IPS-NIHi7 (cell line): ENCODE data around the gene PARVA.

Experiments
- DNase-seq: peaks from one replicate; pipeline ENCODE4 v3.0.0; 2012; ENCODE audit warnings: mixed read lengths; ENCODE audit errors: extremely low spot score

Gene PARVA

DNA sequence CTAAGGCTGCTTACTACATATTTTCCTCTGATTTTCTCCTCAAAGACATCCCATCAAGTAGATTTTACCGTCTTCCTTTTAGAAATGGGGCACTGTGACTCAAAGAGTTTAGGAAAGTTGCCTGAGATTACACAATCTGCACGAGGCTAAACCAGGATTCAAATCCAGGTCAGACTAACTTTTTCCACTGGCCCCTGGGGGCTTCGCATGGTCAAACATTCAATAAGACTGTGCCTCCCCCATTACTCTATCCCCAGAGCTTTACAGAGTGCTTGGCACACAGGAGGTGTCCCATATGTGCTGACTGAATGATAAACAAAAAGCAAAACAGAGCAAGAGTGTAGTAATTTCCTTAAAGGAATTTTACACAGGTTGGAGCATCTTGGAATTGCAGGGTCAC lies 178.8 kb downstream of the PARVA start:
- DNase-seq, result no peak

DNA sequence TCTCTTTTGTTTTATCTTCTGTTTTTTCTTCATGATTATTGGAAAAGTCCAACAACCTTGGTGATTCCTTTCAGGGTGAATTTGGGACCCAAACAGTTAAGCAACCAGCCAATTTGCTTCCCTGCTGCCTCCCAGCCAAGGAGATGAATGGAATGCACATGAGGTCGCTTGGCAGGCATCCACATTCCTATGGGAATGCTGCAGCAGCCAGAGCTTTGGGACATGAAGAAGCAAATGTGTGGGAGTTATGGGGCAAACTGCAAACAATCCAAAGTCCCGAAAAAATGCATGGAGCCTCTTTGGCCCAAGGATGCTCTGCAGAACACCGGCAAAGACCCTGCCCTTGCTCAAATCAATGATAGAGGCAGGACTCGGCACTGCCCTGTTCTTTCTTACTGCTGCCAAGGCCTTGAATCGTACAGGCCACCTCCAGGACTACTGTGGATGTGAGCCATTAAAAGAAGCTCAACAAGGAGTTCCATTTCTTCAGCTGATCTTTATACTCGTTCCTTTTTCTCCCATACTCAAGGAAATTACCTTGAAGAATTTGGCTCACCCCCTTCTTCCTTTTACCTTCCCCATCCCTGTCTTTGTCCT lies 179.5 kb downstream of the PARVA start:
- DNase-seq, result peak; percentile 87

DNA sequence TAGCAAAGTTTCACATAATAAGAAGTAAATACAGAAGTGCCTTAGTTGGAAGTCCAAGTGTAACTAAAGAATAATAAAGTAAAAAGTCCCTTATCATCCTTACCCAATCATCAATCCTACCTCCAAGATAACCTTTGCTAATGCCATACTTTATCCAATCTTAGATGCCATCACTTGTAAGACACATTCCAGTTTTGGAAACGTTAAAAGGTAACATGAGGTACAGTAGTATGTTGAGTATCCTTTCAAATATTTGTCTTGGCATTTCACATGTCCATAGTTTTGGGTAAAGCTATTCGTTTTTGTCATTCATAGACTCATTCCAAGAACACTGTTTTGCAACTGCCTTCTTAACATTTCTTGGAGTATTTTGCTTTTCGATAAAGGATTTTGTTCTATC lies 181.6 kb downstream of the PARVA start:
- DNase-seq, result no peak

DNA sequence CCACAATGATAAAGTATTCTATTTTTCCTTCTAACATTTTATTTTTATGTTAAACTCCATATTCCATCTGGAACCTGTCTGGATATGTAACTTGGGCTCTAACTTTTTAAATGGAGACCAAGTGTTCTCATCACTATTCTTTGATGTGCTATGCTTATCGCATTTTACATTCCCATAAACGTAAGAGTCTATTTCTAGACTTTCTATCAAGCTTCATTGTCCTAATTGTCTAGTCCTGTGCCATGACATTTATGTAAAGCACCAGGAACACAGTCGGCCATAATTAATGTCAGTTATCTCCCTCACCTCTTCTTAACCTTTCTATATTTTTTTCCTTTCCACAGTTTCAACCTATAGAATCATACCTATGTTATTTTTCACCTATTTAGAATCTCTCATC lies 183.0 kb downstream of the PARVA start:
- no peak for DNase-seq

DNA sequence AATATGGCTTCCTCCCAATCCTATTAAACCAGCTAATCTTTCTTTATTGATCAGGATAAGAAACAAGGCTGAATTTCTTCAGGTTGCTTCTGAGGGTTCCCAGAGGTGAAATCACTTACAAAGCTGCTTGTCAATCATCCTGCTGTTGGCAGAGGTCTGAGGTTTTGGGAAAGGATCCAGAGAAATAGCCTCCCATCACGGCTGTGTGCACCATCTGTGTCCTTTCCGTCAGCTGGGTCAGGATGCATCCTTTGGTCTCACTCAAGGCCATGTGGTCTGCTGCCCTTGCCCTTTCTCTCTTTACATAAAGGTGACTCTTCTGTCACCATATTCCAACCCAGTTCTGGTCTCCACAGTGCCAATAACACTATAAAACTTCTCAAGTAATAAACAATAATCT lies 183.5 kb downstream of the PARVA start:
- DNase-seq, result no peak

DNA sequence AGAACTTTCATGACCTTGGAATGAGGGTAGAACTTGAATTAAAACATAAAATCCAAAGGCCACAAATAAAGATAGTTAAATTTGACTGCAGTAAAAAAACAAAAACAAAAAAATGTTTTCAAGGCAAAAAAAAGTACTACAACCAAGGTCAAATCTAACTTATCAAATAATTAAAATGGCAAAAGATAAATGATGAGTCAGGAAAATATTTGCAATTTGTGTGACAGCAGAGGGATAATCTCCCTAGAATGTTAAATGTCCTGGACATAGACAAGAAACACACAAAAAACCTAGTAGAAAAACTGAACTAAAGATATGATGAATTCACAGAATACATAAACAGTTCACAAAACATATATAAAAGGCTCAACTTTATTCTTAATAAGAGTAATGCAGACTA lies 186.6 kb downstream of the PARVA start:
- DNase-seq, result no peak

DNA sequence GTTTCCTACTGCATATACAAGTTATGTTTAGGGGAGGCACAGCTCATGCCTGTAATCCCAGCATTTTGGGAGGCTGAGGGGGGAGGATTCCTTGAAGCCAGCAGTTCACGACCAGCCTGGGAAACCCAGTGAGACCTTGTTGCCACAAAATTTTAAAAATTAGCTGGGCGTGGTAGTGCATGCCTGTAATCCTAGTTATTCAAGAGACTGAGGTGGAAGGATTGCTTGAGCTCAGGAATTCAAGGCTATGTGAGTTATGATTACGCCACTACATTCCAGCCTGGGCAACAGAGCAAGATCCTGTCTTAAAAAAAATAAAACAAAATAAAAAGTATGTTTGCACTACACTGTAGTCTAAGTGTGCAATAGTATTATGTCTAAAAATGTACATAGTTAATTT lies 188.0 kb downstream of the PARVA start:
- DNase-seq, result no peak

DNA sequence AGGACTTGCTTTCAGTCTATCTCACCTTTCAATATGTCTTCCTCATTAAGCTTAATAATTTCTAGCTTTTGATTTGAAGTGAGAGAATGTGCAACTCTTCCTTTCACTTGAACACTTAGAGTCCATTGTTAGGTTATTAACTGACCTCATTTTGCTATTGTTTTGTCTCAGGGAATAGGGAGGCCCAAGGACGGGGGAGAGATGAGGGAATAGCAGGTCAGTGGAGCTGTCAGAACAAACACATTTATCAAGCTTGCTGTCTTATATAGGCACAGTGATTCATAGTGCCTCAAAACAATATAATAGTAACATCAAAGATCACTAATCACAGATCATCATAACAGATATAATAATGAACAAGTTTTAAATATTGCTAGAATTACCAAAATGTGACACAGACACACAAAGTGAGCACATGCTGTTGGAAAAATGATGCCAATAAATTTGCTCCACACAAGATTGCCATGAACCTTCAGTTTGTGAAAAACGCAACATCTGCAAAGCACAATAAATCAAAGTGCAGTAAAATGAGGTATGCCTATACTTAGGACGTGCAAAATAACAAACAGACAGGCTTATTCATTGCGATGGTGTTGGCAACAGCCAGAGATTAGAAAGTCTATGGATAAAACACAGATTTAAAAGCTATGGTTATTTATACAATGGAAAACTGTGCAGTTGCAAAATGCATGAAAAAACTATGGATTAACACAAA lies 190.5 kb downstream of the PARVA start:
- no peak for DNase-seq

DNA sequence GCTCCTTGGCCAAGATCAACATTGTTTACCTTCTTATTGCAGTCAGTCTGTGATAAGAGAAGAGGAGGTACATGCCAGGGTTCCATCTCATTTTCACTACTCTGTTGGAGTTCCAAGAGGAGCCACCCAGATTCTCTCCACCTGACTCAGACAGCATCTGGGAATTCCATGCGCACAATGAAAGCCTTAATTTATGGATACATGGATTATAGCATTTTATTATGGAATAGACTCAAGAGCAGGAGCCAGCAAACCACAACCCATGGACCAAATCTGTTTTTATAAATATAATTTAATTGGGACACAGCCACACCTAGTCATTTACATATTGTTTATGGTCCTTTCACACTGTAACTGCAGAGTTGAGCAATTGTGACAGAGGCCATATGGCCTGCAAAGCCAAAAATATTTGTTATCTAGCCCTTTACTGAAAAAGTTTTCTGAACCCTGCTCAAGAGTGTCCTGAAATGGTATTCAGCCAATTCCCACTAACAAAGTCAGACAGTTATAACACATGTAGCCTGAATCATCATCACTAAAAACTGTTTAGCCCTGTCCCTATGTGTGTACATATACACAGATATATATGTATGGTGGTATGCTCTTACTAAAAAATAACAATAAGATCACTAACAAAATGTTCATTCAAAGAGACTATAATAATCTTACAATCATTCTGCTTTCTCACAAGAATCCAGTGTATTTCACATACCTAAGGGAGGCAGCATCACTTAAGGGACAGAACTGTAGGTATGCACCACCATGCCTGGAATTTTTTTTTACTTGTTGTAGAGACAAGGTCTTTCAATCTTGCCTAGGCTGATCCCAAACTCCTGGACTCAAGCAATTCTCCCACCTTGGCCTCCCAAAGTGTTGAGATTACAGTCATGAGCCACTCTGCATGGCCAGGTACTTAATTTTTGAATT lies 192.4 kb downstream of the PARVA start:
- no peak for DNase-seq

DNA sequence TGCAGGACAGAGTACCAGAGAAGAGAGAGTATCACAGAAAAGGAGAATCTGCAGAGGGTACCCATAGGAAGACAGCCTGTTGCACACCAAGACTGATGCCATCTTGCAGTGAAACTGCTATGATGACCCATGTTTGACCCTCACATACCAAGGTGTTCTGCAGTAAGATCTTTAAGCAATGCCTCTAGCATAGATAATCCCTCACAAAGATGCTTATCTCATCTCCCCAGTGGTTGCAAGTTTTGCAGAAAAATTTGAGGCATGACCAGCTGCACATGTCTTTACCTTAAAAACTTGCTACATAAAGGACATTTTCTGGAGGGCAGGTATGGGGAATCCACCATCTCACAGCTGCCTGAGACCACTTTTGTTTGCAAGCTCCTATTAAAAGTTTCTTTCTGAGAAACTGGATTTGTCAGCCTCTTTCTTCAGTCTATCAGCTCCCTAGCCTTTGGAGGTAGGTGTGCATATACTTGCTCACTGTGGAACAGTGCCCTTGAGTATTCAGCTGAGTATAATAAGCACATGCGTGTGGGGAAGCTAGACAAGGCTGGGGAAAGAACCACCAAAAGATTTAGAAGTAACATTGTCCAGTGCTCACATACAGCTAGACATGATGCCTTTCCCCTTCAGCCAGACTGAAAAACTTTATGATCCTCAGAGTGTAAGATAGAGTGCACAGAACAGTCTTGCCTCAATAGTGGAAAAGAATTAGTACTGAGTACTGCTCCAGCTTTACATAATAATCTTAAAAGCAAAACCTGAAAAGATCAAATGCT lies 196.5 kb downstream of the PARVA start:
- DNase-seq, result no peak

DNA sequence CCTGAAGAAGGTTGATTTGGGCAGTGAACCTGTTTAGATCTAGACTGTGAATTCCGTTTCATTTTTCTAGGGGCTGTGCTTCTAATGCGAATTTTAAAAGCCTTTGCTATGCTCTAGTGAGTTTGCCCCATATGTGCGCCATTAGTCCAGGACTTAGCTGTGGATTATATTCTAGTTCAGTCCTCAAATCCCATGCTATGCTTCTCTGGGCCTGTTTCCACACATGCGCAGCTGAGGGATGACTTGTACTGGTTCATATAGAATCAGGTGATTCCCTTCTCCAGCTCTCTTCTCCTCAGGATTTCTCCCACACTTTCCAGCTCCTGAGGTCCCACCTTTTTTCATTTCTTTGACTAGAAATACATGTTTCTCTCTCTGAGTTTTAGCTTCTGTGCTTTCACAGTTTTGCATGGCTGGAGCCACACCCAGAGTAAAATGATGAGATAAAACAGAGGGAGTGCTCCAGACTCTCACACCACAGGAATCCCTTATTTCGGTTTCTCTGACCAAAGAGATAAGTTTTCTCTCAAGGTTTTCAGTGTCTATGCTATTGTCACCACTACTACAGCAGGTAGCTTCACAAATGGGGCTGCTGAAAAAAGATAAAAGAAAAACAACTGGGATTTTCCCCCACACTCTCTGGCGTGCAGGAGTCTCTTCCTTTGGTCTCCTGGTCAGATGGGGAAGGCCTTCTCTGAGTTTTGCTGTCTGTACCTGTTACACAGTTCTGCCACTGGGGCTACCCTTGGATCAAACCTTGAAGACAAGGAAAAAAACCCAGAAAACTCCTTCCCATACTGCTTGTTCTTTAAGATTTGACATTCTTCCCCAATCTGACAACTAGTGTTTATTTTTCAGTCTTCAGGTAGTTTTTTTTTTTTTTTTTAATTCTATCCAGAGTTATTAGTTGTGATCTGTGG lies 200.6 kb downstream of the PARVA start:
- DNase-seq, result peak; percentile 34

DNA sequence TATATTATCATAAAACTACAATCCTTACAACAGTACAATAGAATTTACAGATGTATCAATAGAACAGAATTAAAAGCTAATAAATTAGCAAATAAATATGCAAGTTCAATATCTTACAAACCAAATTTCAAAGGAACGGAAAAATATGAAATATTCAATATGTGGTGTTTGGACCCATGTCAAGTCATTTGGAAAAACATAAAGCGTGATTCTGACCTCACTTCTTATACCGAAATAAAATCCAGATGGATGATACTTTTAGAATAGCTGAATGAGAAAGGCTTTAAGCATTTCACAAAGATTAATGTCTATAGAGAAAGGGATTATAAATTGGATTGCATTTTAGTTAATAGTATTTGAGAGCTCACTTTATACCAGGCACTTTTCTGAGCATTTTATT lies 204.0 kb downstream of the PARVA start:
- DNase-seq, result no peak

DNA sequence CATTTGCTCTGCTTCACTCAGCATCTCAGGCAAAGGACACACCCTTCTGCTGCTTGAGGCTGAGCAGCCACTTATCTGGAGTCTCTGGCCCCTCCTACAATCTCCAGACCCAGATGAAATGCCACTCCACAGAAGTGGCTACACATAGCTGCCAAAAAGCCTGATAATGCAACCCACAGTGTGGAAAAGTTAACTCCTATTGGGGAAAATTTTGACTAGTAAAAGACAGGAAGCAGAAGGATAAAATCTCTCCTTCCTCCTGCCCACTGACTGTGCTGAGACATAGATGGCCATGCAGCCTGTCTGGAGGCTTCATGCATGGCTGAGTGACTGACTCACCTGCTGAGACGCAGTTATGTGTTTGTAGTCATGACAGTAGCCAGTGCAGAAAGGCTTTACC lies 204.6 kb downstream of the PARVA start:
- peak; percentile 30 for DNase-seq
